A549 (cell line): ENCODE data around the gene FOXE1.

ENCODE experiments used
- FOSL2 ChIP-seq, 2 experiments: fragments of 450-650 bp in 1 of 2; fragments of >200 bp in 1 of 2; sonication (Bioruptor Twin) in 1 of 2; formaldehyde crosslinking; IDR thresholded peaks; 2 replicates each; pipeline versions ENCODE4 v1.5.0 to v1.6.1; 2016 to 2020; ENCODE audit warnings: mild to moderate bottlenecking in 1 of 2, moderate library complexity in 1 of 2
- JUNB ChIP-seq: fragments of >200 bp; sonication (Bioruptor Twin); formaldehyde crosslinking; IDR thresholded peaks from 2 replicates; pipeline ENCODE4 v1.6.1; 2016
- NPAS2 ChIP-seq: fragments of 250-450 bp; sonication (Bioruptor Pico); IDR thresholded peaks from 2 replicates; pipeline ENCODE4 v1.8.0; 2022; ENCODE audit warnings: mild to moderate bottlenecking, moderate library complexity, borderline replicate concordance
- PBX3 ChIP-seq: IDR thresholded peaks from 2 replicates; pipeline ENCODE4 v1.6.1; 2012
- RAD21 ChIP-seq, 2 experiments: fragments of >200 bp in 1 of 2; sonication (Bioruptor Twin) in 1 of 2; formaldehyde crosslinking in 1 of 2; IDR thresholded peaks in 1 of 2; conservative IDR thresholded peaks in 1 of 2; 2 replicates in 1 of 2; 3 replicates in 1 of 2; pipeline ENCODE4 v1.6.1; 2012 to 2018; ENCODE audit warnings: inconsistent platforms in 1 of 2
- SREBF2 ChIP-seq: fragments of 450-650 bp; IDR thresholded peaks from 2 replicates; pipeline ENCODE4 v1.6.1; 2014; ENCODE audit warnings: mild to moderate bottlenecking, moderate library complexity
- TF ChIP-seq, protein P1 (sequence below): fragments of >200 bp; sonication (Bioruptor Twin); formaldehyde crosslinking; IDR thresholded peaks from 3 replicates; pipeline ENCODE4 v1.5.1; 2016
- TF ChIP-seq, protein P2 (sequence below): fragments of 250-450 bp; sonication (Bioruptor Pico); IDR thresholded peaks from 2 replicates; pipeline ENCODE4 v1.5.0; 2021; ENCODE audit warnings: mild to moderate bottlenecking, moderate library complexity, borderline replicate concordance

DNA sequence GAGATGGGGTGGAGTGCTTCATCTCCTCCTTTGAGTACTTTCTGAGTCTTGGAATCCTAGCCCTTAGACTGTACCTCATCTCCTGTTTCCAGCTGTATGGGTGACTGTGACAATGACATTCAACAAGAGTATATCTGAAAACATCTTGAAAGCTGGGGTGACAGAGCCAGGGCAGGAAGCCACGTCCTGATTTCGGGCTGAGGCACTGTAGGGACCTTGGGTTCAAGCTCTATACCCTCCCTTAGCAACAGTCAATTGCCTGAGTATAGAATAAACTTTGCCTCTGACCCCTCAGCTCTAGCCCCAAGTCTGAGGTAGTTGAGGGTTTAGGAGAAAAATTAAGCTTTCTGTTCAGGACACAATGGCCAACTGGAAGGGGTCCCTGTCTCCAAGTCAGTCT lies 6.3 kb downstream of the FOXE1 start:
- TF ChIP-seq SREBF2: no peak
- TF ChIP-seq NPAS2 (CRISPR knock-in tag): no peak
- TF ChIP-seq, protein P1, sequence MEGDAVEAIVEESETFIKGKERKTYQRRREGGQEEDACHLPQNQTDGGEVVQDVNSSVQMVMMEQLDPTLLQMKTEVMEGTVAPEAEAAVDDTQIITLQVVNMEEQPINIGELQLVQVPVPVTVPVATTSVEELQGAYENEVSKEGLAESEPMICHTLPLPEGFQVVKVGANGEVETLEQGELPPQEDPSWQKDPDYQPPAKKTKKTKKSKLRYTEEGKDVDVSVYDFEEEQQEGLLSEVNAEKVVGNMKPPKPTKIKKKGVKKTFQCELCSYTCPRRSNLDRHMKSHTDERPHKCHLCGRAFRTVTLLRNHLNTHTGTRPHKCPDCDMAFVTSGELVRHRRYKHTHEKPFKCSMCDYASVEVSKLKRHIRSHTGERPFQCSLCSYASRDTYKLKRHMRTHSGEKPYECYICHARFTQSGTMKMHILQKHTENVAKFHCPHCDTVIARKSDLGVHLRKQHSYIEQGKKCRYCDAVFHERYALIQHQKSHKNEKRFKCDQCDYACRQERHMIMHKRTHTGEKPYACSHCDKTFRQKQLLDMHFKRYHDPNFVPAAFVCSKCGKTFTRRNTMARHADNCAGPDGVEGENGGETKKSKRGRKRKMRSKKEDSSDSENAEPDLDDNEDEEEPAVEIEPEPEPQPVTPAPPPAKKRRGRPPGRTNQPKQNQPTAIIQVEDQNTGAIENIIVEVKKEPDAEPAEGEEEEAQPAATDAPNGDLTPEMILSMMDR: no peak
- TF ChIP-seq RAD21 (conservative IDR thresholded peaks at IDR 0.05 in 1 of 2, IDR thresholded peaks at IDR 0.05 in 1 of 2): no peak
- no peak for TF ChIP-seq JUNB
- TF ChIP-seq FOSL2 (IDR thresholded peaks at IDR 0.05): no peak
- no peak for TF ChIP-seq FOSL2 (CRISPR knock-in tag; IDR thresholded peaks at IDR 0.05)
- TF ChIP-seq PBX3: no peak
- TF ChIP-seq, protein P2, sequence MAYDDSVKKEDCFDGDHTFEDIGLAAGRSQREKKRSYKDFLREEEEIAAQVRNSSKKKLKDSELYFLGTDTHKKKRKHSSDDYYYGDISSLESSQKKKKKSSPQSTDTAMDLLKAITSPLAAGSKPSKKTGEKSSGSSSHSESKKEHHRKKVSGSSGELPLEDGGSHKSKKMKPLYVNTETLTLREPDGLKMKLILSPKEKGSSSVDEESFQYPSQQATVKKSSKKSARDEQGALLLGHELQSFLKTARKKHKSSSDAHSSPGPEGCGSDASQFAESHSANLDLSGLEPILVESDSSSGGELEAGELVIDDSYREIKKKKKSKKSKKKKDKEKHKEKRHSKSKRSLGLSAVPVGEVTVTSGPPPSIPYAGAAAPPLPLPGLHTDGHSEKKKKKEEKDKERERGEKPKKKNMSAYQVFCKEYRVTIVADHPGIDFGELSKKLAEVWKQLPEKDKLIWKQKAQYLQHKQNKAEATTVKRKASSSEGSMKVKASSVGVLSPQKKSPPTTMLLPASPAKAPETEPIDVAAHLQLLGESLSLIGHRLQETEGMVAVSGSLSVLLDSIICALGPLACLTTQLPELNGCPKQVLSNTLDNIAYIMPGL: no peak
